Measurements from ENCODE around the gene KCNMA1. TPM values are rescaled to one million over a fixed set of nuclear protein-coding genes. Genes with fewer than 3 reads are reported as not detected.

The KCNMA1 gene
- total RNA-seq, 1 experiment from 2014 or later: 20.7 TPM

DNA sequence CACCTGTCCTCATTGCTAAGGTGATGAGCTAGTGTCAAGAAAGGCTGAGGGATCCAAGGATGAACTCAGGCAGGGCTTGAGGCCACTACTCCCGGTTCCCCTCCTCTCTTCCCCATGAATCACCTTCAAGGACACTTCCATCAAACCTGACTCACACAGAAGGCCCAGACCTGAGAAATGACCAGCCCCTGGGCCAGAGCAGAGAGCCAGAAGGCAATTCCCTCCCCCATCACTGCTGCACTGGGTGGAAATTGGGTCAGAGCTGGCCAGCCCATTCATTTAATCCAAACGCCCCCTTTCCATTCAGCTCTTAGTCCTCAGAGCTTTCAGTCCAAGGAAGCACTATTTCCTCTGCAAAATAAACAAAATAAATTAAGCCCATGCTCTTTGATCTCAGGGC lies 182.0 kb downstream of the KCNMA1 start:
- ChIA-PET CTCF (no interaction called here), POLR2A (no interaction called here)
- H3K9me3 Mint-ChIP-seq (ENCODE audit: unreplicated experiment): no peaks in the 10 kb centered on the region
- TF ChIP-seq, protein P1, sequence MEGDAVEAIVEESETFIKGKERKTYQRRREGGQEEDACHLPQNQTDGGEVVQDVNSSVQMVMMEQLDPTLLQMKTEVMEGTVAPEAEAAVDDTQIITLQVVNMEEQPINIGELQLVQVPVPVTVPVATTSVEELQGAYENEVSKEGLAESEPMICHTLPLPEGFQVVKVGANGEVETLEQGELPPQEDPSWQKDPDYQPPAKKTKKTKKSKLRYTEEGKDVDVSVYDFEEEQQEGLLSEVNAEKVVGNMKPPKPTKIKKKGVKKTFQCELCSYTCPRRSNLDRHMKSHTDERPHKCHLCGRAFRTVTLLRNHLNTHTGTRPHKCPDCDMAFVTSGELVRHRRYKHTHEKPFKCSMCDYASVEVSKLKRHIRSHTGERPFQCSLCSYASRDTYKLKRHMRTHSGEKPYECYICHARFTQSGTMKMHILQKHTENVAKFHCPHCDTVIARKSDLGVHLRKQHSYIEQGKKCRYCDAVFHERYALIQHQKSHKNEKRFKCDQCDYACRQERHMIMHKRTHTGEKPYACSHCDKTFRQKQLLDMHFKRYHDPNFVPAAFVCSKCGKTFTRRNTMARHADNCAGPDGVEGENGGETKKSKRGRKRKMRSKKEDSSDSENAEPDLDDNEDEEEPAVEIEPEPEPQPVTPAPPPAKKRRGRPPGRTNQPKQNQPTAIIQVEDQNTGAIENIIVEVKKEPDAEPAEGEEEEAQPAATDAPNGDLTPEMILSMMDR (IDR thresholded peaks at IDR 0.05; ENCODE audit: insufficient read depth in 1 of 2, low read depth in 1 of 2, low read length in 1 of 2, severe bottlenecking in 1 of 2, unreplicated experiment in 1 of 2): no peak
- Histone ChIP-seq H3K27me3 (replicated peaks; ENCODE audit: control insufficient read depth, insufficient read depth, low read length) (no peaks in the 10 kb centered on the region), H3K9me3 (0 out of 2 replicates have a peak, but pooled peaks cover 1% of the 10 kb centered on the region), H3K4me3 (ENCODE audit: low read depth, low read length) (no peak overlapping the region), H3K4me1 (peaks cover 33% of the 10 kb centered on the region), H3K36me3 (ENCODE audit: control insufficient read depth, insufficient read depth, low read length) (no peaks in the 10 kb centered on the region)
- no peak for DNase-seq
- intact Hi-C loops (cut with micrococcal nuclease; ENCODE audit: unreplicated experiment): no loop called here
- peaks cover 52% of the 10 kb centered on the region for H3K4me1 Mint-ChIP-seq (ENCODE audit: low read depth, unreplicated experiment)
- no peak overlapping the region for H3K4me3 Mint-ChIP-seq (ENCODE audit: unreplicated experiment)
- BruUV-seq (replicated peaks): no TSS peak
- no peaks in the 10 kb centered on the region for H3K27me3 Mint-ChIP-seq (ENCODE audit: insufficient read depth, unreplicated experiment)
- no peak overlapping the region for H3K27ac Mint-ChIP-seq (ENCODE audit: unreplicated experiment)
- H3K36me3 Mint-ChIP-seq (ENCODE audit: insufficient read depth, unreplicated experiment): no peaks in the 10 kb centered on the region

DNA sequence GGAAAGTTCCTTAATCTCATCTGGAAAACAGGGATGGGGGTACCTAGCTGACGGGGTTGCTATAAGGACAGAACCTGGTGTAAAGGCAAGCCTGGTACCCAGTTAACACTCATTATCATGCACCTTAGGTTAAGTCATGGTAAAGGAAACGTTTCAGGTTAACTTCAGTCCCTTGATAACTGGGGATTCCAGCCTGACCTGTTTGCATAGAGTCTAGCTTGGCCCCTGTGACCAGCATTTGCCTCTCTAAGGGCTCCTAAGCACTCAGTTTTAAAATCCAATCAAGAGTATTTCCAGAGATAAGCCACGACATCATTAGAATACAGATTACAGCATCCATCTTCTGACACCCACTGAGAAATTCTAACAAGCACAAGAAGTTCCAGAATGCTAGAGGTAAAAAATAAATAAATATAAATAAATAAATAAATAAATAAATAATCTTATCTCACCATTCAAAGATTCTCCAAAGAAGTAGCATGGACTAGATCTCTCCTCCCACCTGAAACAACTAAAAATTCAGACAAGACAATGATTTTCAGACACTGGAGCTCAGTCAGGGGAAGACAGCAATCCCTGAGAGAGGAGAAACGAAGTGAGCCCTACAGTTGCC lies 184.6 kb downstream of the KCNMA1 start:
- CTCF ChIA-PET: no interaction called here

DNA sequence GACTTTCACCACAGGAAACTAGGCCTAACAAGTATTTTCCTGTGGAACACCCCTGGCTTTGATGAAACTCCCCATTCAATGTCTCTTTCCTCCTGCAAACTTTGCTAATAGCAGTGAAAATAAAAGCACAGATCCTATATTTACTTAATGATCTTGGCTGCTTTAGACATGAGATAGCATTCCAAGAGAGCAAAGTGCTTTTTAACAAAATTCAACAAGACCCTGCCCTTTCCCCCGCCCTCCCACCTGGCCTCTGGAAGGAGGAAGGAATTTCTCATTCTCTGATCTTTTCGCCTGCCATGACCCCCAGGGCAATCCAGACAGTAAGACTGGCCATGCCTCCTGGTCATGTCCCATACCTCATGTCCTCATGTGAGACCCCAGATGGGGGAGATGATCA lies 185.7 kb downstream of the KCNMA1 start:
- Histone ChIP-seq H3K9me3 (0 out of 2 replicates have a peak, but pooled peaks cover 4% of the 10 kb centered on the region), H3K36me3 (ENCODE audit: control insufficient read depth, insufficient read depth, low read length) (no peaks in the 10 kb centered on the region), H3K4me1 (peaks cover 37% of the 10 kb centered on the region), H3K27me3 (replicated peaks; ENCODE audit: control insufficient read depth, insufficient read depth, low read length) (no peaks in the 10 kb centered on the region), H3K4me3 (ENCODE audit: low read depth, low read length) (no peak overlapping the region)
- no TSS peak for BruUV-seq (replicated peaks)
- no peaks in the 10 kb centered on the region for H3K9me3 Mint-ChIP-seq (ENCODE audit: unreplicated experiment)
- intact Hi-C loops (cut with micrococcal nuclease; ENCODE audit: unreplicated experiment): loop anchor here (1.0 to 5.0 kb wide), 5 partner anchors 17 to 164 kb away; no protein-coding TSS in a partner anchor
- peak; percentile 79 to 87 for DNase-seq
- POLR2A ChIA-PET: no interaction called here
- CTCF ChIA-PET: interaction anchor here (1.0 kb wide), 1 partner anchor 23 kb away, joined by 3 read pairs; no protein-coding TSS in a partner anchor
- TF ChIP-seq, protein P1 (IDR thresholded peaks at IDR 0.05; ENCODE audit: insufficient read depth in 1 of 2, low read depth in 1 of 2, low read length in 1 of 2, severe bottlenecking in 1 of 2, unreplicated experiment in 1 of 2): no peak
- peak overlapping the region; percentile 88 for H3K27ac Mint-ChIP-seq (ENCODE audit: unreplicated experiment)
- peaks cover 43% of the 10 kb centered on the region for H3K4me1 Mint-ChIP-seq (ENCODE audit: low read depth, unreplicated experiment)
- H3K27me3 Mint-ChIP-seq (ENCODE audit: insufficient read depth, unreplicated experiment): no peaks in the 10 kb centered on the region
- H3K36me3 Mint-ChIP-seq (ENCODE audit: insufficient read depth, unreplicated experiment): peaks cover 2% of the 10 kb centered on the region
- H3K4me3 Mint-ChIP-seq (ENCODE audit: unreplicated experiment): peak overlapping the region; percentile 25

More for the DNA sequence above, 184.6 kb downstream of the KCNMA1 start:
- Mint-ChIP-seq H3K4me3 (ENCODE audit: unreplicated experiment) (no peak overlapping the region), H3K4me1 (ENCODE audit: low read depth, unreplicated experiment) (peaks cover 49% of the 10 kb centered on the region), H3K9me3 (ENCODE audit: unreplicated experiment) (no peaks in the 10 kb centered on the region), H3K36me3 (ENCODE audit: insufficient read depth, unreplicated experiment) (no peaks in the 10 kb centered on the region), H3K27me3 (ENCODE audit: insufficient read depth, unreplicated experiment) (no peaks in the 10 kb centered on the region), H3K27ac (ENCODE audit: unreplicated experiment) (peak overlapping the region; percentile 59)
- Histone ChIP-seq H3K4me3 (ENCODE audit: low read depth, low read length) (no peak overlapping the region), H3K27me3 (replicated peaks; ENCODE audit: control insufficient read depth, insufficient read depth, low read length) (no peaks in the 10 kb centered on the region), H3K4me1 (peaks cover 37% of the 10 kb centered on the region), H3K36me3 (ENCODE audit: control insufficient read depth, insufficient read depth, low read length) (no peaks in the 10 kb centered on the region), H3K9me3 (0 out of 2 replicates have a peak, but pooled peaks cover 4% of the 10 kb centered on the region)
- BruUV-seq (replicated peaks): no TSS peak
- intact Hi-C loops (cut with micrococcal nuclease; ENCODE audit: unreplicated experiment): loop anchor here (1.0 to 5.0 kb wide), 3 partner anchors 34 to 165 kb away; no protein-coding TSS in a partner anchor
- POLR2A ChIA-PET: no interaction called here
- TF ChIP-seq, protein P1 (IDR thresholded peaks at IDR 0.05; ENCODE audit: insufficient read depth in 1 of 2, low read depth in 1 of 2, low read length in 1 of 2, severe bottlenecking in 1 of 2, unreplicated experiment in 1 of 2): no peak
- DNase-seq: peak; percentile 51 to 58
